Measurements from ENCODE around the gene KCNJ4.

KCNJ4 gene

DNA sequence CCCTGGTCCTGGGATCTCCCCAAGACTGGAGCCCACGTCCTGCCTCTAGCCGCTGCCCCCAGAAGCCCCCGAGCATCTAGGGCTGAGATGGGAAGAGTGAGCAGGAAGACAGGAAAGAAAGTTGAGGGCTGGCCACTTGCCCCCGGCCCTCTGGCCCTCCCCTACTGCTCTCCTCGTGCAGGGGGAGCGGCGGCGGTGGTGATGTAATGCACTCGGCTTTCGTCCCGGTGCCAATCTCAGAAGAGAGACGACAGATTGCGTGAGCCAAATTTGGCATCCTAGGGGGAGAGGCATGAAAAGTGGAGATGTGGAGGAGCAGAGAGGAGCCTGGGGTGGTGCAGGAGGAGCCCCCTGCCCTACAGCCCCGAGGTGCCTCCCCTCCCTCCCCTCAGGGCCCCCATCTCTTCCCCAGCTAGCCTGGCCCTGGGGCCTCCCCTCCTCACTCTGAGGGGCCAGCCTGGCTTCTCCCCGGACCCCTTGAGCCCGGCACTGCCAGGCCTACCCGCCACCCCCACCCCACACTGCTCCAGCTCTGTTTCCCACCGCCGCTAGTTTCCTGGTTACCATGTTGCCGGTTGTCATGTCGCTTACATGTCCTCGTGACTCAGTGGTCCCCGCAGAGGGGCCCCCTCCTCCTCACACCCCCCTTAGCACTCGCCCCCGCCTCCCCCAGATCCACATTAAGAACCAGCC is 2.5 kb downstream of the KCNJ4 start:
- DNase-seq (ENCODE audit: low spot score) = no peak

- no peak for DNase-seq (ENCODE audit: low spot score)
Observed at GRCh38 chr22:38451864-38452263, 3.1 kb downstream of the KCNJ4 start.

DNA sequence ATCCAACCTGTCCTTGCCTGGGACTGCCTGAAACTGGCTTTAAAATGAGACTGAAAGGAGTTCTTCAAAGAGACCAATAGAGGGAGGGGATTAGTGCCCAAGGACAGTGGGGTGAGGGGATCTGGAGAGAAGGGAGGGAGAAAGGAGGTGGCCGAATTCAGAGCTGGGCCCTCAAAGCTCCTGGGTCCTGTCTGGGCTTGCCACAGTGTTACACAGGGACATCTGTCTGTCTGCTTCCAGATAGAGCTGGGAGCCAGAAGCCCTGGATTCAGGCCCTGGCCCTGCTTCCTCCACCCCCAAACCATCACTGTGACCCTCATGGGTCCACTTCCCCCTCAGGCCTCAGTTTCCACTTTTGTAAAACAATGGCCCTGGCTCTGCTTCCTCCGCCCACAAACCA is 3.6 kb downstream of the KCNJ4 start:
- no peak for DNase-seq (ENCODE audit: low spot score)

- DNase-seq (ENCODE audit: low spot score) = no peak
Observed at GRCh38 chr22:38450234-38450797, 4.7 kb downstream of the KCNJ4 start.

GRCh38 chr22:38449776-38450175 is 5.2 kb downstream of the KCNJ4 start:
- no peak for DNase-seq (ENCODE audit: low spot score)

- DNase-seq (ENCODE audit: low spot score) = no peak
Observed at GRCh38 chr22:38448945-38449745, 5.9 kb downstream of the KCNJ4 start.

- no peak for DNase-seq (ENCODE audit: low spot score)
Observed at GRCh38 chr22:38446018-38446601, 8.9 kb downstream of the KCNJ4 start.

GRCh38 chr22:38444783-38445182 is 10.2 kb downstream of the KCNJ4 start:
- no peak for DNase-seq (ENCODE audit: low spot score)

GRCh38 chr22:38443628-38444521 is 11.1 kb downstream of the KCNJ4 start:
- no peak for DNase-seq (ENCODE audit: low spot score)

GRCh38 chr22:38442967-38443627 is 11.9 kb downstream of the KCNJ4 start:
- no peak for DNase-seq (ENCODE audit: low spot score)

DNA sequence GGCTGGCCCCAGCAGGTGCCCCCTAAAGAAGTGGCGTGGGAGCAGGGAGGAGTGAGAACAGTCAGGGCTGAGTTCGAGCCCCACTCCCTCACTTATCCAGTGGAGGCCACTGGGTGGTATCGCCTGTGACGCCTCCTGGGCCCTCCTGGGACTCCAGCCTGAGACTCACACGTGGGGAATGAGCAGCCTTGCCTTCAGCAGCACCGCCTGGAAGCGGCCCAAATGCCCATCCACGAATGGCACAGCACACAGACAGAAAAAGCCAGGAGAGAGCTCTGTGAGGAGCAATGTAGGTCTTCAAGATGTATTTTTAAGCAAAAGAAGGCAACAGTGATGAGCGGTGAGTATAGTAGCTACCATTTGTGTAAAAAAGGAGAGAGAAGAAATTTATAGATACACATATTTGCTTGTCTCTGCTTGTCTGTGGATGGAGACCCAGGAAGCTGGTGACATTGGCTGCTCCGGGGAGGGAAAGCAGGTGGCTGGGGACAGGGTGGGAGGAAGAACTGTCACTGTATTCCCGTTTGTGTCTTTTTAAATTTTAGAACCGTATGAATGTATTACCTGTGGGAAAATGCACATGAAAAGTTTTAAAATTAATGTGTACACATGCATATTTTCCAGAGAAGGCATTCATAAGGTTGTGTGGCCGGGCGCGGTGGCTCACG is 13.2 kb downstream of the KCNJ4 start:
- DNase-seq (ENCODE audit: low spot score) = no peak

DNA sequence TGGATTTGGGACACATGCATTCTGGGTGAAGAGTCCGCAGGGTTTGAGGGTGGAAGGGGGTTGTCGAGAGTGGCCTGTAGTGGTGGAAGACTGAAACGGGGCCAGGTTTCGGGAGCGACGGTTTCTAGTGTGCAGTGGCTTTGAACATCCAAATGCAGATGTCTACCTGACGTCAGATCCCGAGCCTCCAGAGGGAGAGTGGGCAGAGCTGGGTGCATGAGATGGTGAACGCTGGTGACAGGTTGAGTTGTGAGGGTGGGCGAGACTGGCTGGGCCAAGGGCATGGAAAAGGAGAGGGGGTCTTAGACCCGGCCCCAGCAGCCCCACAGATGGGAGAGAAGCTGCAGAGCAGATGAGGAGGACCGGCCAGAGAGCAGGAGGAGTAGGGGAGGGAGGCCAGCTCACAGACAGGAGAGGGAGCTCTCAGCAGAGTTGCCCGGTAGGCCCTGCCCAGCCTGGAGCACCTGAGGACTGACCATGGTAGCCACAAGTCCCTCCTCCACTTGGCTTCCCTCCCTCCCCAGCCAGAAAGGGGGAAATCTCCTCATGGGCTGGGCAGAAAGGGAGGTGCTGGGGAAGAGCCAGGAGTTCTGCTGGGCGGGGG is 14.2 kb downstream of the KCNJ4 start:
- DNase-seq (ENCODE audit: low spot score) = no peak

- DNase-seq (ENCODE audit: low spot score) = no peak
Observed at GRCh38 chr22:38437416-38437815, 17.6 kb downstream of the KCNJ4 start.

DNA sequence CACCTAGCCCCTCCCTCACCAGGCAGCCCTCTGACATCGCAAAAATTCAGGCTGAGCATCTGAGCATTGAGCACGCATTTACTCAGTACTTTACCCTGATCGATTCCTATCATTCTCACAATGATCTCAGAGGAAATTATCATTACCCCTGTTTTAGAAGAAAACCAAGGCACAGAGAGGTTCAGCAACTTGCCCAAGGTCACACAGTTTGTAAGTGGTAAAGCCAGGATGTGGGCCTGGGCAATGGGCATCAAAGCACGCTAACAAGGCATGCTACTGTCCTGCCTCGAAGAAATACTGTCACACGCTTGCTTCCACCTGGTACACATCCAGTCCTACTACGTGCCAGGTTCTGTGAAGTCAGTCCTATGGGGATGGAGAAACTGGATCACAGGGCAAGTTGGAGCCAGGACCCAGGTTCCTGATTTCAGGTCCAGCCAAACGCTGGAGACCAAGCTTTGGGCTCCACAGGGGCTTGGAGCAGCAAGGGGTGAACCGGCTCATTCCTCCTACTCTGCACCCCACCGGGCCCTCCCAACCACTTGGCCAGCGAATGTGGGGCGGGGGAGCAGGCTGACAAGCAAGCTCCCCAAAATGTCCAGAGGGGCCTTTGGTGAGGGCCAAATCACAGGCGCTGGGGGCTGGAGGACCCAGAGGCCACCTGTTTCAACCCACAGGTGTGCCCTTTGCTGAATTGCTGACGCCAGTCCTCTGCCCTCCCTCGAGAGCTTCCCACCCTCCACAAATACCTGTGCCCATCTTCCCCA is 18.2 kb downstream of the KCNJ4 start:
- DNase-seq (ENCODE audit: low spot score) = no peak

DNA sequence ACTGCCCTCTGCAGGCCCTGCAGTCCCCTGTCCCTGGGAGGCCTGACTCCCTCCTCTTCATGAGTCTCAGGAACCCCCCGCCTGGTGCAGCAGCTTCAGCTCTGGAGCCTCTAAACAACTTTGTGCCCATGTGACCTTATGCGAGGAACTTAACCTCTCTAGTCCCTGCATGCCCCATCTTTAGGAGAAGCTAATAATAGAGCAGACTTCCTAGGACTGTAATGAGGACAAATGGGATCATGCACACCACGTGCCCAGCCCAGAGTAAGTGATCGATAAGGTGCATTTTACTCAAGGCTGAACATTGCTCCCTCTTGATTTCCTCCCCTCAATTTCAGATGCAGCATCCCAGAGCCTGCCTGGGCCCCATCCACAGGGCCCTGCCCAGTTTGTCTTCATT is 19.0 kb downstream of the KCNJ4 start:
- DNase-seq (ENCODE audit: low spot score) = no peak

GRCh38 chr22:38435010-38435409 is 20.0 kb downstream of the KCNJ4 start:
- peak; percentile 69 for DNase-seq (ENCODE audit: low spot score)

GRCh38 chr22:38433871-38434270 is 21.1 kb downstream of the KCNJ4 start:
- DNase-seq (ENCODE audit: low spot score) = no peak

GRCh38 chr22:38432264-38432663 is 22.7 kb downstream of the KCNJ4 start:
- no peak for DNase-seq (ENCODE audit: low spot score)

DNA sequence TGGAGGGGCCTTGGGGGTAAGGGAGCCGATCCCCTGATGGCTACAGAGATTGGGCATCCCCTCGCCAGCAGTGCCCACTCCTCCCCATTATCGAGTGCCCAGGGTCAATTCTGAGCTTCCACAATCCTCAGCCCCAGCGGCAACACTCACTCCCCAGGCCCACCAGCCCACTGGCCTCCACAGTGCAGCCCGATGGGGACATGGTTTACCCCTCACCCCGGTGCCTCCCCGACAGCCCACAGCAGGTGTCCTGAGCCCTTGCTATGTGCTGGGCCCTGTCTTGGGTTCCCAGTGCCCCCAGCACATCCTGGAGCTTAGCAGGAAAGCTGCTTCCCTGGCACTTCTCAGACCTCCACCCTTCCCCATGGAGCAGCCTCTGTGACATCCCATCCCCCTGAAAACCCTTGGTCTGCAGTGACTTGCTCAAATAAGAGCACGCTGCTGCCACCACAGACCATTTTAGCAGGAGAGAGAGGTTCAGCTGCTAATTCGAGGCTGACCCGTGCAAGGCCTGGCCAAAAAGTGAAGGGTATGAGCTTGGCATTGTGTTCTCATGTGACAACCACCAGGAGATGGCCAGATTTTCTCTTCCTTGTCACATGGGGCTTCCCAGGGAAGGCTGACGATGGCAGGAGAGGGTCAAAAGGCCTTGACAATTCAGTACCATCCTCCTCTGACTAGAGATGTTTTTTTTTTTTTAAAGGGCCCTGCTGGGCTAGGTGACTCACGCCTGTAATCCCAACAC is 23.6 kb downstream of the KCNJ4 start:
- no peak for DNase-seq (ENCODE audit: low spot score)
